GM18951 (cell line): ENCODE results near the gene PAQR9.

Experiments used
- POLR2A ChIP-seq: IDR thresholded peaks from 4 replicates; pipeline ENCODE4 v1.6.1; 2011; ENCODE audit warnings: mild to moderate bottlenecking; ENCODE audit not compliant: insufficient read length, insufficient read depth; ENCODE audit errors: extremely low read depth
- in situ Hi-C: fragments of 300-500 bp; cut with MboI; formaldehyde crosslinking; loops from one replicate; pipeline ENCODE4 v1.12.0; 2022; ENCODE audit warnings: low sequenced_read_pairs, mixed read lengths, inconsistent platforms; ENCODE audit not compliant: unreplicated experiment

The PAQR9 gene

DNA sequence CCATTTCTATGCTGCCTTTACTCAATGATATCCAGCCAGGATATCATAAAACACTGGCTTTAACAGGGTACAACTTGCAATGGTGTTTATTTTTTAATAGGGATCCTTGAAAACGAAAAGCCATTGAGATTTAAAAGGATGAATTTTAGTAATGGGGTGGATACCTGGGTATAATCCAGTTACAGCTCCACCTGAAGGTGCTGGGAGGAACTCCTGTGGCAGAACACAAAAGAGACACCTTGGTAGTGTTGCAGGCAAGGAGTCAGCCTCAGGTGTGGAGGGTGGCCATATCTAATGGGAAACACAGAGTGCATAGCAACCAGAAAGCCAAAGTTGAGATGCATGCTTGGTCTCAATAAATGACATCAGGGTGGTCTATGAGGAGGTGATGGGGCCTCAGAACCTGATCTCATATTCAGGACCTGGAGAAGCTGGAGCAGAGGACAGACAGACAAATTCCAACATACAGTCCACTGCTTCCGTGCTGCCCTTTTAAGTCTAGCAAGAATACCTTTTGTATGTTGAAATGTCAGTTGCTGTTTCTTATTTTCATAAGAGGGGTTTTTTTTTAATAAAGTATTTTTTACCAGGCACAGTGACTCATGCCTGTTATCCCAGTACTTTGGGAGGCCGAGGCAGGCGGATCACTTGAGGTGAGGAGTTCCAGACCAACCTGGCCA is 12.0 kb upstream of the PAQR9 start:
- in situ Hi-C loops, result loop anchor here (25.0 kb wide), 1 partner anchor 388 kb away; the partner anchor contains the start of genes ATR and PLS1
- no peak for TF ChIP-seq POLR2A

DNA sequence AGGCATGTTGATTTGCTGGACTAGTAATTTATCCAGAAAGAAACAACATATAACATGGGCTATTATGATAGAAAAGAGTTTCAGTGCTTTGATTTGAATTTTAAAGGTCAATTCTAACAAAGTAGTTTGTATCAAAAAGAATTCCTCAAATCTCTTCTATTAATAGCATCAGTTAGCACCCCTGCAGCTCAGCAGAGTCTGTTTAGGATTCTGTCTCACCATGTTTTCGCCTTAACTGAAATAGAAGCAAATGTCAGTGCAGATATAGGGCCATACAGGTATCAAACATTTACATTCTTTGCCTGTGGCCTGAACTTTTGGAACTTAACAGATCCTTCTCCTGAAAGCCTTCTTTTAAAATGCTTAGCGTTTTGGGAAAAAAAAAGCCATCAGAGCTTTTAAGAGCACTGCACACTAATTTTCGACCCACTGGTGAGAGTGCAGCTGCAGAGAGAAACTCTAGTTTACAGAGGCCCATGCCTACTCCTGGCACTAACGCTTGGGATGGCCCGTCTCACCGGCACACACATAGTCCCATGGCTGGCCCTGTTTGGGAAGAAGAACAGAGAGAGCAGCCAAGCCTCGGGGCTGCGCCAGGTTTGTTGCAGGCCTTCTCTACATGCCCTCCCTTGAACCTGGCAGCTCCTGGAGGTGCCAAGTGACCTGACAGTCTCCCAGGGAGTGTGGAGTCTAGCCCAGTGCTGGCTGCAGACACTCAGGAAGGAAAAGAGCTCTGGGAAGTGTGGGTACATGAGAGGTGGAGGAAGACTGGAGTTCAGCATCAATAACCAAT is 9.9 kb upstream of the PAQR9 start:
- TF ChIP-seq POLR2A, result no peak
- in situ Hi-C loops, result no loop called here

DNA sequence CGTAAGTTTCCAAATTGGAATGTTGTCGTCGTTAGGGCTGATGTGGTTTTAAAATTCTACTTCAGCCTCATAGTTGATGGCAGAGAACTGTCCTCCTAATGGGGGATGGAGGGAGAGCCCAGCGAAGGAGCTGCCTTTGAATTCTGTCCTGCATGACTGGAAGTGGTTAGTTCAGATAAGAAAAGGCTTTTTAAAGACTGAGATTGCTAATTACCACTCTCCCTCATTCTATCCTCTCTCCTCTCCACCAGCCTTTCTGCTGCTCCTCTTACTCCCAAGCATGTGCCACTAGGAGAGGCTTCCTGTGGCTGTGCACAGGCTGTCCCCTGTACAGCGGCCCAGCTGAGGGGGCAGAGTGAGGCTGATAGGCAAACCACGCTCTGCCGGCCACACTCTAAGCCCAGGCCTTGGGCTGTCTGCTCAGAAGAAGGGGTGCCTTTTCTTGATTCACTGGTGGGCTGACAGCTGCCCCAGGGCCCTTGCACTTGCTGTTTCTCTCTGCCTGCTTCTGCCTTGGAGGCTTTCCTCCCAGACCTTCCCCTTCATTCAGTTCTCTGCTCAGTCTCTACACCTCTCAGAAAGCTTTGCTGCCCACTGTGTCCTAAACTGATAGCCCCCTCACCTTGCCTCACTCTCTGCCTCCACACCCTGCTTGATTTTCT is 8.7 kb upstream of the PAQR9 start:
- in situ Hi-C loops, result no loop called here
- no peak for TF ChIP-seq POLR2A

DNA sequence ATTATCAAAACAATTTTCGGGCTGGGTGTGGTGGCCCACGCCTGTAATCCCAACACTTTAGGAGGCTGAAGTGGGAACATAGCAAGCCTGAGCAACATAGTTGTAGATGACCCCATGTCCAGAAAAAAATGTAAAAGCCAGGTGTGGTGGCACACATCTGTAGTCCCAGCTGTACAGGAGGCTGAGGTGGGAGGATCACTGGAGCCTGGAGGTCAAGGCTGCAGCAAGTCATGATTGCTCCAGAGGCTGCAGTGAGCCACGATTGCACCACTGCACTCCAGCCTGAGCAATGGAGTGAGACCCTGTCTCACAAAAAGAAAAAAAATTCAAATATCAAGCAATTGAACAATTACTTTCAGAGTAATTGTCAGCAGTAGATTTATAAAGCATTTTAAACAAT is 8.0 kb upstream of the PAQR9 start:
- TF ChIP-seq POLR2A, result no peak
- in situ Hi-C loops, result no loop called here

DNA sequence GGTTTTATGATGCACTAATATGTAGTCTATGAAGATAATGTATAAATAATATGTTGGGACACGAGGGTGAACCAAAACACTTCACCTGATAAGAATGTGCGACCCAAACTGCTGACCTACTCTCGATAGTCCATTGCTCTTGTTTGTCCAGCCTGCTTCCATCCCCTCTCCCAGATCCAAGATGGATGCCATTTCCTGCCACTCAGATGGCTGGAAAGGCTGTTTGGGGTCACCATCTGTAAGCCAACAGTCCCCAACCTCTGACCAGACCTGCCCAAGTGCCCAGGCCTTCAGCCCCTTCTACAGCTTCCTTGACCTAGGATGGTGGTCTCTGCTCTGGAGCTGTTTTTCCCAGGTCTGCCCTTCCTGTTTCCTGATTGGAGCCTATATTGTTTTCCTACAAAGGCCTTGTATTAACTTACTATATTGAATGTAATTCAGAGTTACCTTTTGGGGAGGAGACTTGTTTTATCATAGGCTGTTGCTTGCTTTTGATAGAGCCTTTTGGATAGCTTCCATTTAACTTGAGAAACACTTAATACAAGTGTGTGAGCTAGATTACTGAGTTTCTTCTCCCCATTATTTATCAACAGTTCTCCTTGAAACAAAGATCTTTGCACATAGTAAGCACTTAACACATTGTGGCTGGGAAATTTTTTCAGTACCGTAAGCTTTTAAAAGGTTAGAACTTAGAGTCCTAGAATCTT is 5.0 kb upstream of the PAQR9 start:
- in situ Hi-C loops, result no loop called here
- no peak for TF ChIP-seq POLR2A

DNA sequence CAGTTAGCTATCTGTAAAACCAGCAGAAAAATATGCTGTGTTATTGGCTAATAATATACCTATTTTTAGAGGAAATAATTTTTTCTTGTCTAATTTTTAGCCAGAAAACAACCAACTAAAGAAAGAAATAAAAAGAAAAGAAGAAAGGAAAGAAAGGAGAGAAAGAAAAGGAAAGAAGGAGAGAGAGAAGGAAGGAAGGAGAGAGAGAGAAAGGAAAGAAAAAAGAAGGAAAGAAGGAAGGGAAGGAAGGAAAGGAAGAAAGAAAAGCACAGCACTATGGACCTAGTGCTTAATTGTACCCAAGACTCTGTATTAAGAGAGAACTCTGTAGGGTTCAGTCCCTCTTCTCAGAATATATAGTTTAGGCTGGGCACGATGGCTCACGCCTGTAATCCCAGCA is 3.3 kb upstream of the PAQR9 start:
- in situ Hi-C loops, result no loop called here
- no peak for TF ChIP-seq POLR2A

DNA sequence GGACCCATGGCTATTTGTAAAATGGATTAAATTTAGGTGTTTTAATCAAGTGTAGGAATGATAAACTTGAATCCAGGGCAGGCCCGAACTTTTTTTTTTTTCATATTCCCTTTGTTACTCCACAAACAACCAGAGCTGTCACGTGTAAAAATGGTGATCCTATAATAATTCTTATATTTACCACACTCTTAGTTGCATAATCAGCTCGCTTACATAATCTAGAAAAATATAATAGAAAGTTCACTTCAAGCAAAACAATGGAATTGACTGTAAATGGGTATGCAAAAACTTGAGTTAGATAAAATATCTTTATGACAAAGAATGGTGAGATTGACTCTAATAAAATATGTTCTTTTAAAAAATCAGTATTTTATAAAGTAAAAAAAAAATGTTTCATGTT is 2.1 kb upstream of the PAQR9 start:
- in situ Hi-C loops, result no loop called here
- no peak for TF ChIP-seq POLR2A

DNA sequence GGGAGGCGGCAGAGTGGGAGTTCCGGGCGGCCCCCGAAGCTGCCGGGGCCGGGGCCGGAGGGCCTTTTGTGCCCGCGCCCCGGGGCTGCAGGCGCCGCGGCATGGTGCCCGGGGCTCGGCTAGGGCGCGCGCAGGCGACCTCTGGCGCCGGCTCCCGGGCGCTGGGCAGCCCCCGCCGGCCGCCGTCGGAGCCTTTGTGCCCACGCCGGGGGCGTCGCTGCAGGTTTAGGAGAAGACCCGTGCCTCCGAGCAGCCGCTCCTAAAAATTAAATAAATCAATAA is 299 bp downstream of the PAQR9 start:
- TF ChIP-seq POLR2A, result no peak
- in situ Hi-C loops, result no loop called here

DNA sequence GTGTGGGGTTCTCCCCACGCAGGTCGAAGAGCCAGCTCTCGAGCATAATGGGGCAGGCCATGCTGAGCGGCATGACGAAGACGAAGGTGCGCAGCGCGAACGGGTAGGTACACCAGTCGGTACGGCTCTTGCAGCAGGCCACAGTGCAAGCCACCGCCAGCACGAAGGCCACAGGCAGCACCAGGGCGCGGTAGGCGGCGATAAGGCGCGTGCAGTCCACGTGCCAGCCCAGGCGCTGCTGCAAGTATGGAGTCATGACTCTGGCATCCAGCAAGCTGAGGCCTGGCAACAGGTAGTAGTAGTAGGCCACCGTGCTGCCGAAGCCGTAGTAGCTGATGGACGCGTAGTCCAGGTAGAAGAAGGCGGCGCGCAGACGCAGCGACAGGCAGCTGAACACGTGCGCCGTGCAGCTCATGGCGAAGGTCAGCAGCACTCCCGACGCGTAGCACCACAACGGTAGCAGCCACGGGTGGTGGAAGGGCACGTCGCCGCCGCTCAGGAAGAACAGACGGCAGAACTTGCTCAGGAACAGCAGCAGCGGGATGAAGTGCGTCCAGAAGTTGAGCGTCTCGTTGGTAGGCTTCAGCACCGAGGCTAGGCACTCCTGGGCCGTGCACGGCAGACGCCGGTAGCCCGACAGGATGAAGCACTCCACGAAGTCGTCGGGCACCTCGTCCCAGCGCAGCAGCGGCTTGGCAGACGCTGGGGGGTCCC is 797 bp downstream of the PAQR9 start:
- no peak for TF ChIP-seq POLR2A
- in situ Hi-C loops, result no loop called here

DNA sequence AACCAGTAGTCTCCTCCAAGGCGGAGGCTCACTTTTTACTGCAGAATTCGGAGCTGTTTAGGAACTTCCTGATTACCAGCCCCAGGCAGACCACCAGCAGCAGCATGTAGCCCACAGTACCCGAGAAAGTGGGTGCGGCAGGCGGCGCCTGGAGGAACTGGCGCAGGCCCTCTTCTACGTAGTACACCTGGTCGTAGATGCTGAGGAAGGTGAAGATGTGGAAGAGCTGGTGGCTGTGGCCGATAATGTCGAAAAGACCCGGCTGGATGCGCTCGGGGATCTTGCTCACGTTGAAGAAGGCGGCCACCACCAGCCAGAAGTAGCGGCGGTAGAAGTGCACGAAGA is 1.3 kb downstream of the PAQR9 start:
- no peak for TF ChIP-seq POLR2A
- in situ Hi-C loops, result no loop called here

DNA sequence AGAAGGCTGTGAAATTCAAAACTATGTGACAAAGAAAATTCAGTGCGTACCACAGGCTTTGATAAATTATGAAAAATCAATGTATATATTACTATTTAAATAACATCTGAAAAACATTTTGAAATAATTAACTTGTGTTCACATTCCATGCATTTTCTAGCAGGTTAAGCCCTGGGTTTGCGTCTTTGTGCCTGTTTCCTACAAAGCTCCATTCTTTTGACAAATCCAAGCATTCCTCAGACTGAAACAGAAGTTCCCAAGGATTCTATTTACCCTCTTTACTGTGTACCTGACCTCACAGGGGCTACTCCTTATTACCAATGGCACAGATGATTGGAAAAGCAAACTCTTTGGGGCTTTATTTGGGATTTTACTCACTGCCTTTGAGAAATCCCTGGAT is 1.9 kb downstream of the PAQR9 start:
- in situ Hi-C loops, result no loop called here
- TF ChIP-seq POLR2A, result no peak

DNA sequence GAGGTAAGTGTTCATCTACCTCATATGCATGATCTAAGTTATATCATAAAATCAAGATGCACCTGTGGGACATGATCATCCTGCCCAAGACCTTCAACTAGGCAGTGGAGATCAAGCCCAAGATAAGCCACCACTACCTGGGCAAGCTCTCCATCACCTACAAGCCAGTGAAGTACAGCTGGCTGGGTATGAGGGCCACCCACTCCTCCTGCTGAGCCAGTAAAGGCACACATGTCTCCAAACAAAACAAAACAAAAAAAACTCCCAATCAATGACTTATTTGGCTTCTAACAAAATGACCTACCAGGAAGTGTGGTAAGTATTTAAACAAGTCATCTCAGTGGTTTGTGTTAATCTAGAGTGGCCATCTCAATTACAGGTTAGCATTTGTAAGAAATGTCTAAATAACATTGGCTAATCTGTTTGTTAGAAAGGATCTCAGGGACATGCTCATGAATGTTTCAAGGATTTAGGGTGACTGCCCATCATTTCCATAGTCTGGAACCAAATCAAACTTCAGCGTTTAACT is 3.1 kb downstream of the PAQR9 start:
- in situ Hi-C loops, result no loop called here
- TF ChIP-seq POLR2A, result no peak

DNA sequence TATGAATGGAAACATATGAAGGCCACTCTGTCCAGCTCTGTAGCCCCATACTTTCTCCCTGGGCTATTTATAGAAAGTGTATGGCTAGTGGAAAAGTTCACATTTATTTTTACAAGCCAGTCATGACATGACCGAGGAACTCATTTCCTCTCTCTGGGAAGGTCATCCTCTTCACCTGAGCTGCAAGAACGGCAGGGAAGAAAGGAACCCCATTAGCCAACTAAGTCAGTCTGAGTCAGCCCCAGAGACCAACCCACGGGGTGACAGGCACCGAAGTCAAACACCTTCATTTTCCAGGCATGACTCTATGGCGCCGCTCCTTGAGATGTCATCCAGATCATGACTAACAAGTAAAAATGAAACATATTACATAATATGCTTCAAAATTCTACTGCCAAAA is 4.8 kb downstream of the PAQR9 start:
- no peak for TF ChIP-seq POLR2A
- in situ Hi-C loops, result no loop called here
